ENCODE data around the gene BIK.

DNA sequence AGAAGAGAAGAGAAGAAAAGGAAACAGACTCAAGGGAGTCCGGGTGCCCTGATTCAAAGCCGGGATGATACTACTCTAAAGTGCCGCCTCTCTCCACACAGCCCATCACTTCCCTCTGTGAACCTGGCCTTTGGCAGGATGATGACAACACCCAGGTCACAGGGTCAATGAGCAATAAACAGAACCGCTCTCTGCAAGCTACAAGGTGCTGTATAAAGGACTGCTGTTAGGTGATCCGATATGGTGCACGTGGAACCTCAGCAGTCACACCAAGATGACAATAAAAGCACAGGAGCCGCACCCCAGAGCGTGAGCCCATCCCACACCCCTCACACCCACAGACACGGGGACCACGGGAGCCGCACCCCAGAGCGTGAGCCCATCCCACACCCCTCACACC lies 32.0 kb upstream of the BIK start:
- no peak for TF ChIP-seq GATA3 (IDR thresholded peaks at IDR 0.05; ENCODE audit: low read depth, low read length)
- no peak for TF ChIP-seq GATA2 (IDR thresholded peaks at IDR 0.05; ENCODE audit: low read depth, low read length)

Data from SH-SY5Y (cell line).